Measurements from ENCODE around the gene GNAQ. TPM values are rescaled to one million over a fixed set of nuclear protein-coding genes. Genes with fewer than 3 reads are reported as not detected.
"Not testable (repeated sequence)": the region's sequence is repeated elsewhere in the genome, so short reads cannot be mapped to it uniquely, and the experiment has no call there.

GNAQ gene
- total RNA-seq, 1 donor from 2014 or later, result 46.7 TPM

DNA sequence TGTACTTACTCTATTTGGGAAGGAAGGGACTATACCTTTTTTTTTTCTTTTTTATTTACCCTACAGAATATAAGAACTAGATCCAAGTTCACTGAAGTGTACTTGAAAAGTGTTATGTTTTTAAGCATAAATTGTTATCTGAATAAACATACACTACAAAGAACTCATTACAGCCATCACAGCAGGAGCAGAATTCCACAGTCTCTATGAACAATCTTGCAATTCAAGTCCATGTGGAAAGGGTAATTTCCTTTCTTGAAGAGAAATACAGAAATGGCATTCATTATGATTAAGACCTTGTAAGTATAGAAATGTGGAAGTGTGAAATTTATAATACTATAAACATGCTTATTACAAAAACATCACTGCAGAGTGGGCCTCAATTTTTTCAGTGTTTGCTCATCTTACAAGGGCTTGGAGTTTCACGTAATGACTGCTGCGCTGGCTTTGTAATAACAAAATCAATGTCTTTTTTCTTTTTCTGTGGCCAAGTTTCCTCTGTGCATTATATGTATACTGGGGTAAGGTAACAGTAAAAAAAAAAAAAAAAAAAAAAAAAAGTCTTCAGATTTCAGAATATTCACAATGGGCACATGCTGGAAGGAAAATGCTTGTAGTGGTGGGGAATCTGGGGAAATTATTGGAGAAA is 306.4 kb downstream of the GNAQ start:
- TF ChIP-seq, protein P1, sequence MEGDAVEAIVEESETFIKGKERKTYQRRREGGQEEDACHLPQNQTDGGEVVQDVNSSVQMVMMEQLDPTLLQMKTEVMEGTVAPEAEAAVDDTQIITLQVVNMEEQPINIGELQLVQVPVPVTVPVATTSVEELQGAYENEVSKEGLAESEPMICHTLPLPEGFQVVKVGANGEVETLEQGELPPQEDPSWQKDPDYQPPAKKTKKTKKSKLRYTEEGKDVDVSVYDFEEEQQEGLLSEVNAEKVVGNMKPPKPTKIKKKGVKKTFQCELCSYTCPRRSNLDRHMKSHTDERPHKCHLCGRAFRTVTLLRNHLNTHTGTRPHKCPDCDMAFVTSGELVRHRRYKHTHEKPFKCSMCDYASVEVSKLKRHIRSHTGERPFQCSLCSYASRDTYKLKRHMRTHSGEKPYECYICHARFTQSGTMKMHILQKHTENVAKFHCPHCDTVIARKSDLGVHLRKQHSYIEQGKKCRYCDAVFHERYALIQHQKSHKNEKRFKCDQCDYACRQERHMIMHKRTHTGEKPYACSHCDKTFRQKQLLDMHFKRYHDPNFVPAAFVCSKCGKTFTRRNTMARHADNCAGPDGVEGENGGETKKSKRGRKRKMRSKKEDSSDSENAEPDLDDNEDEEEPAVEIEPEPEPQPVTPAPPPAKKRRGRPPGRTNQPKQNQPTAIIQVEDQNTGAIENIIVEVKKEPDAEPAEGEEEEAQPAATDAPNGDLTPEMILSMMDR (conservative IDR thresholded peaks at IDR 0.05), result no peak
- Mint-ChIP-seq H3K36me3 (peaks cover 53% of the 10 kb centered on the region), H3K4me1 (ENCODE audit: unreplicated experiment) (no peaks in the 10 kb centered on the region), H3K27ac (no peak overlapping the region), H3K9me3 (peaks cover 5% of the 10 kb centered on the region), H3K4me3 (no peak overlapping the region), H3K27me3 (no peaks in the 10 kb centered on the region)
- no peak for DNase-seq (ENCODE audit: extremely low spot score, unreplicated experiment)

DNA sequence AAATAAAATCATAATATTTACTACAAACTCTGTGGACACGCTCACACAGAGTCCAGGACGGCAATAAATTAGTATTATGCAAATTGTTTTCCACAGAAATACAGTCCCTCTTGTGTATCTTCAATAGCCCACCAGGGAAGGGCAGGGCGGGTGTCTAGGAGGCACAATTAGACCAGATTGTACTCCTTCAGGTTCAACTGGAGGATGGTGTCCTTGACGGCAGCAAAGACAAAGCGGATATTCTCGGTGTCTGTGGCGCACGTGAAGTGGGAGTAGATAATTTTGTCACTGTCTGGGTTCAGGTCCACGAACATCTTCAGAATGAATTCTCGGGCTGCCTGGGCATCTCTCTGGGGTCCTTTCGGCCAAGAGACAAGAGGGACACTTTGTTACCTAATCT is 310.5 kb downstream of the GNAQ start:
- H3K4me3 Mint-ChIP-seq; H3K27ac Mint-ChIP-seq; H3K27me3 Mint-ChIP-seq; H3K9me3 Mint-ChIP-seq; DNase-seq (ENCODE audit: extremely low spot score, unreplicated experiment): not testable (repeated sequence)
- Mint-ChIP-seq H3K4me1 (ENCODE audit: unreplicated experiment) (peaks cover 11% of the 10 kb centered on the region), H3K36me3 (peaks cover 34% of the 10 kb centered on the region)

DNA sequence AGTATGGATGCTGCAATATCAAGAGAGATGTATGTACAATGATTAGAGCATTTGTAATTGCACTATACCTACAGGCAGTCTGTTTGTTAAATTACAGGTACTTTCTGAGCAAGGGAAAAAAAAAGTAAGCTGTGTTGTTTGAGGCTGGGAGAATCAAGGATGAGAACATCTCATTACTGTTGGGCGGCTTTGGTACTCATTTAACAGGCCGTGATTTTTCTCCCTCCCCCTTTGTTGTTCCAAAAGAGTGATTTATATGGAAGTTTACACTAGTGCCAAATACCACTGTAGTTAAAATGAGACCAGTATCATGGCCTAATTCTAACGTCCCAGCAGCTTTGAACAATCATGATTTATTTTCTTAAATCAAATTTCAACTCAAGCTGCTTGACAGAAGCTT is 312.3 kb downstream of the GNAQ start:
- H3K4me1 Mint-ChIP-seq (ENCODE audit: unreplicated experiment), result peaks cover 21% of the 10 kb centered on the region
- H3K27ac Mint-ChIP-seq, result no peak overlapping the region
- DNase-seq (ENCODE audit: extremely low spot score, unreplicated experiment), result no peak
- H3K9me3 Mint-ChIP-seq, result no peaks in the 10 kb centered on the region
- no peaks in the 10 kb centered on the region for H3K27me3 Mint-ChIP-seq
- no peak overlapping the region for H3K4me3 Mint-ChIP-seq
- peaks cover 22% of the 10 kb centered on the region for H3K36me3 Mint-ChIP-seq
- TF ChIP-seq, protein P1 (conservative IDR thresholded peaks at IDR 0.05), result no peak

DNA sequence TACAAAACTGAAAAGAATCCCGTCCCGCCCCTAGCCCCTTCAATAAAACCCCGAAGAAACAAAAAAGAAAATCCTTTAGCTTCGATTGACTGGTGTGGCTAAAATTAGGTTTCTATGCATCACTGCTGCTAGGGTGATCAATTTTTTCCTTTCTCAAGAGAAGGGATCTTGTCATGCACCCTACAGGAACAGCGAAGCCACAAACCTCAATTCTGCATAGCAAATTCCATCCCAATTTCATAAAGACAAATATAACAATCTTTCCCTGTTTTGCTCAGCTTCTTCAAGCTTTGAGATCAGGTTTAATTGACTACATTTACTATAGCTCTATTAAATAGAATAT is 313.3 kb downstream of the GNAQ start:
- H3K27ac Mint-ChIP-seq, result peak overlapping the region; percentile 89
- H3K4me3 Mint-ChIP-seq, result not testable (repeated sequence)

DNA sequence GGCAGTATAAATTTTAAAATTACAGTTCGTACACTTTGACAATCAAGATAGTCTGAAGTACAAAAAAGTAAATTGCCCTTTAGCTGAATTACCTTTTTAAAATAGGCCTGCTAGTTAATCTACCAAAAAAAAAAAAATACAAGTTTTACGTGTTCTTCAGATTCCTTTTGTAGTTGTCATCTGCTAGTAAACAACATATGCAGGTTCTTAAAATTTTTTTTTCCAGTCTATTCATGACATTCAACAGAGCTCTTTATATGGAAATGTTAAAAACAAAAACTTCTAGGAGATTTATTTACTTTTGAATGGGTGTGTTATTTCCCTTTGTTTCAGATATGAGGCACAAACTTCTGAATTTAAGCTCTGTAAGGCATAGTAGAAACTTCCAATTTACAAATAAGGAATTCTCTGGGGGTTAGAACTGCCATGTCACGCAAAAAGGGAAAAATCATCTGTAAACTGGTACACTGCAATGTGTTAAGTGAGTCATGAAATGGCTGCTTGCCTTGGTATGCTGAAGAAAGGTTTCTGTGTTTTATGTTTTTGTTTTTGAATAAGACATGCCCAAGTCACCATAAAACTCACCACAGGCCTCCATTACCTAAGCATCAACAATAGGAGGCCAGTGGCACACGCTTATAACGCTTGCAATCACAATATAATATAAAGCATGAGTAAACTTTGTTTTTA is 313.9 kb downstream of the GNAQ start:
- H3K4me1 Mint-ChIP-seq (ENCODE audit: unreplicated experiment), result peaks cover 34% of the 10 kb centered on the region
- H3K27ac Mint-ChIP-seq, result peak overlapping the region; percentile 89
- not testable (repeated sequence) for H3K27me3 Mint-ChIP-seq; H3K9me3 Mint-ChIP-seq; DNase-seq (ENCODE audit: extremely low spot score, unreplicated experiment)
- H3K4me3 Mint-ChIP-seq, result peak overlapping the region; percentile 36
- H3K36me3 Mint-ChIP-seq, result peaks cover 15% of the 10 kb centered on the region

More for the DNA sequence above, 313.3 kb downstream of the GNAQ start:
- peaks cover 18% of the 10 kb centered on the region for H3K36me3 Mint-ChIP-seq
- peaks cover 29% of the 10 kb centered on the region for H3K4me1 Mint-ChIP-seq (ENCODE audit: unreplicated experiment)
- not testable (repeated sequence) for H3K9me3 Mint-ChIP-seq; DNase-seq (ENCODE audit: extremely low spot score, unreplicated experiment); H3K27me3 Mint-ChIP-seq

DNA sequence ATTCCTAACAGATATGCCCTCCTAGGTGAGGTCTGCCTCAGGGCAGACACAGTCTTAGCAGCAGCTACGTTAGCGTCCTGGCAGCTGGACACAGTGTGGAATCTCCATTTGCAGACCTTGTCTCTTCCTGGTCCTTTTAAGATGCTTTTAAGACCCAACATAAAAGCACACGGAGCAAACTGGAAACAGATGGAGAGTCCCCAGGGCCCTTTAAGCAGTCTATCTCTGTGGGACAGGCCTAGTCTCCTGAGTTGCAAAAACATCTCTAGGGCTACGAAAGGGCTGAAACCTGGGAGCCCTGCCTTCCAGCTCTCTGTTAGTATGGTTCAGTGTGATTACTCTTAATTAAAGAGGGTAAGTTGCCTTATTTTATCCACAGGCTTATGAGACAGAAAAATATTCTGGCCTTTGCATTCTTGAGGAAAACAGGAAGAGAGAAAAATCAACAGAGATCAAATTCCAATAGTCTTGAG is 317.5 kb downstream of the GNAQ start:
- TF ChIP-seq, protein P1 (conservative IDR thresholded peaks at IDR 0.05), result no peak
- H3K27me3 Mint-ChIP-seq, result no peaks in the 10 kb centered on the region
- H3K27ac Mint-ChIP-seq, result peak overlapping the region; percentile 20
- H3K9me3 Mint-ChIP-seq, result peaks cover 5% of the 10 kb centered on the region
- DNase-seq (ENCODE audit: extremely low spot score, unreplicated experiment), result no peak
- peaks cover 32% of the 10 kb centered on the region for H3K4me1 Mint-ChIP-seq (ENCODE audit: unreplicated experiment)
- H3K4me3 Mint-ChIP-seq, result no peak overlapping the region
- peaks cover 5% of the 10 kb centered on the region for H3K36me3 Mint-ChIP-seq

DNA sequence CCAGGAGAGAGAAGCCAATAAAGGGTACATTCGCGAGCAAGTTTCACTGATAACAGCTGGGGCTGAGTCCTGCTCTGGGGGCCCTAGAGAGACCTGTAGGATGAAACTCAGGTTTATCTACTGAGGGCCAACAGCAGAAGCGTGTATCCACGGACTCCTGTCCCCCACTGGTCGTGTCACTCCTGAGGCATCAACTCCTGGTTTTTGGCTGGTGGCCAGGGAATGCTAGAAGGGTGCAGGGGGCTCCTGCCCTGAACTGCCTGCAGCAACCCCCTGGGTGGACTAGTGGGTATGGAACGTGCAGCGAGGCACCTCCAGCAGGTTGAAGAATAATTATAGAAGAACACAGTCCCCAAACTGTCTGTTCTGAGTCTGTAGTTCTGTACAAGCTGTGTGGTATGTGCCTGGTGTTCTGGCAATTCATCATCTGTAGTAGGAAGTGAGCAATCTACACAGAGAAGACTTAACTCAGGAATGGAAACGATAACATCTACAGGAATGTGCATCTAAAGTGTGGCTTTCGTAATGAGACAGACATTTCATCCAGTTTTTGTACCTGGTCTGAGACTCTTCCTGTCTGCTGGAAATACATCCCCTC is 319.0 kb downstream of the GNAQ start:
- TF ChIP-seq, protein P1 (conservative IDR thresholded peaks at IDR 0.05), result no peak
- Mint-ChIP-seq H3K4me1 (ENCODE audit: unreplicated experiment) (peaks cover 26% of the 10 kb centered on the region), H3K4me3 (peak overlapping the region; percentile 27), H3K27me3 (no peaks in the 10 kb centered on the region), H3K27ac (peak overlapping the region; percentile 7), H3K36me3 (peaks cover 5% of the 10 kb centered on the region), H3K9me3 (peaks cover 8% of the 10 kb centered on the region)
- no peak for DNase-seq (ENCODE audit: extremely low spot score, unreplicated experiment)

Measured in type B pancreatic cell (in vitro differentiated cells).